ENCODE measurements around the gene AIP. TPM values are rescaled to one million over a fixed set of nuclear protein-coding genes. Genes with fewer than 3 reads are reported as not detected.

AIP gene
- total and polyA plus RNA-seq, 9 of the 15 experiments (the other 6 are each of a cell fraction or from before 2014, with no cell fraction given), result 5.2 to 92.5 (median 52.7) TPM

DNA sequence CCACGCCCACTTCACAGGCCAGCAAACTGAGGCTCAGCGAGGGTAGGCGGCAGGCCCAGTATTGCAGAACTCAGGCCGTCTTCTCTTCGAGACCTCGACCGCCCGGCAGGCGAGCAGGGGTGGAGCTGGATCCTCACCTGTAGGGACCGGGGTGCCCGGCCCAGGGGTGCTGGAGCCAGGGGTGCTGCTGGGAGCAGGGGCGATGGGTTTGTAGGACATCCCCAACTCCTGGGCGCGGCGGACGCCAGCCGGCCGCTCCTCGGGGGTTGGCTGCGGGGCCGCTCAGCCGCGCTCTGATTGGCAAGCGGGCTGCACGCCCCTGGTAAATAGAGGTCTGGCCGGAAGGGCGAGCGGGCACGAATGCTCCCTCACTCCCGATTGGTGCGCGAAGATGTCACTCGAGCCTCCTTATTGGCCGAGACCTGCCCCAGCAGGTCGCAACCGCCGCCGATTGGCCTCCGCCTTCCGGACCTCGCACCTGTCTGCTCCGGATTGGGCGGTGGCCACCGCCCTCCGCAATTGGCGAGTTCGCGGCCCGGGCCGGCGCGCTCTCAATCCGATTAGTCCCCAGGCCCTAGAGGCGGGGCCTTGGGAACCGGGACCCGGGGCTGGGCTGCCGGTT is 25.1 kb downstream of the AIP start, which contains the start of gene CDK2AP2:
Gene CDK2AP2 (minus strand): TSS at position 299 of the 622 bp plus-strand sequence. CDS start 80 bp downstream, at position 219.
- in situ Hi-C loops (cut with MboI) (no loop called here), intact Hi-C loops (cut with micrococcal nuclease) (loop anchor here (2.0 to 5.0 kb wide), 5 partner anchors 36 to 151 kb away; partner anchors contain the start of genes GSTP1, PPP1CA and RPS6KB2)
- BruUV-seq (replicated peaks), result no TSS peak
- DNase-seq (ENCODE audit: extremely low read depth in 1 of 4, low spot score in 3 of 4) (peak; percentile 97 to 100 (median 98)), FAIRE-seq (peak; percentile 96), ATAC-seq (peak; percentile 91)
- ChIA-PET POLR2A (interaction anchor here (0.6 to 1.2 kb wide), 3 partner anchors 74 to 107 kb away, joined by 3 to 6 read pairs (median 4); partner anchors contain the start of gene PPP1CA), CTCF (ENCODE audit: low intra/inter-chr PET ratio) (interaction anchor here (0.9 kb wide), 1 partner anchor 154 kb away, joined by 4 read pairs; the partner anchor contains the start of gene POLD4)
- peak within 1 kb of the TSS; percentile 87 to 99 for H3K9ac ChIP-seq (ENCODE audit: insufficient read depth in 1 of 2, low read depth in 2 of 2, low read length in 2 of 2)
- WGBS (ENCODE audit: insufficient coverage, low coverage, missing lambda C conversion rate), result under 1% methylated on average over 52 of the region's 57 CpGs
- H3K4me1 ChIP-seq (replicated peaks in 1 of 2; ENCODE audit: control insufficient read depth in 2 of 2, insufficient read depth in 2 of 2, low read length in 2 of 2), result peaks cover 28 to 60% of the 10 kb centered on the region in 2 experiments
- peaks cover 33% of the 10 kb centered on the region for H3K79me2 ChIP-seq (ENCODE audit: control insufficient read depth, insufficient read depth, low read length)
- H3K36me3 ChIP-seq (ENCODE audit: control insufficient read depth, insufficient read depth, low read length), result peaks cover 12% of the 10 kb centered on the region; the same call in 2 of the 3 replicates
- H3K27ac ChIP-seq (ENCODE audit: extremely low read depth, low read depth, low read length), result peak within 1 kb of the TSS; percentile 92
- H4K20me1 ChIP-seq (replicated peaks; ENCODE audit: control insufficient read depth, insufficient read depth, low read length), result no peaks in the 10 kb centered on the region
- H3K9me1 ChIP-seq (ENCODE audit: control insufficient read depth, insufficient read depth, low read length), result no peaks in the 10 kb centered on the region
- H3K4me3 ChIP-seq, result peak within 1 kb of the TSS; percentile 79
- peak within 1 kb of the TSS; percentile 98 for H3K4me2 ChIP-seq (ENCODE audit: insufficient read depth, low read length)
- H2AFZ ChIP-seq (ENCODE audit: low read depth, low read length), result peak within 1 kb of the TSS; percentile 97
- H3K9me3 ChIP-seq (replicated peaks; ENCODE audit: control insufficient read depth, insufficient read depth, low read depth, low read length), result no peaks in the 10 kb centered on the region
- H3K27me3 ChIP-seq (ENCODE audit: control insufficient read depth in 2 of 2, insufficient read depth in 2 of 2, low read length in 2 of 2), result no peaks in the 10 kb centered on the region
- peak; percentile 46 for TF ChIP-seq PCBP1 (IDR thresholded peaks at IDR 0.05; ENCODE audit: low read depth, low read length, poor library complexity, severe bottlenecking)
- peak; percentile 99 for TF ChIP-seq SMARCA5 (IDR thresholded peaks at IDR 0.05)
- TF ChIP-seq ZNF239 (CRISPR knock-in tag; IDR thresholded peaks at IDR 0.05), result no peak
- TF ChIP-seq, protein P1, sequence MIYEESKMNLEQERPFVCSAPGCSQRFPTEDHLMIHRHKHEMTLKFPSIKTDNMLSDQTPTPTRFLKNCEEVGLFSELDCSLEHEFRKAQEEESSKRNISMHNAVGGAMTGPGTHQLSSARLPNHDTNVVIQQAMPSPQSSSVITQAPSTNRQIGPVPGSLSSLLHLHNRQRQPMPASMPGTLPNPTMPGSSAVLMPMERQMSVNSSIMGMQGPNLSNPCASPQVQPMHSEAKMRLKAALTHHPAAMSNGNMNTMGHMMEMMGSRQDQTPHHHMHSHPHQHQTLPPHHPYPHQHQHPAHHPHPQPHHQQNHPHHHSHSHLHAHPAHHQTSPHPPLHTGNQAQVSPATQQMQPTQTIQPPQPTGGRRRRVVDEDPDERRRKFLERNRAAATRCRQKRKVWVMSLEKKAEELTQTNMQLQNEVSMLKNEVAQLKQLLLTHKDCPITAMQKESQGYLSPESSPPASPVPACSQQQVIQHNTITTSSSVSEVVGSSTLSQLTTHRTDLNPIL (CRISPR knock-in tag; IDR thresholded peaks at IDR 0.05), result no peak
- TF ChIP-seq, protein P2, sequence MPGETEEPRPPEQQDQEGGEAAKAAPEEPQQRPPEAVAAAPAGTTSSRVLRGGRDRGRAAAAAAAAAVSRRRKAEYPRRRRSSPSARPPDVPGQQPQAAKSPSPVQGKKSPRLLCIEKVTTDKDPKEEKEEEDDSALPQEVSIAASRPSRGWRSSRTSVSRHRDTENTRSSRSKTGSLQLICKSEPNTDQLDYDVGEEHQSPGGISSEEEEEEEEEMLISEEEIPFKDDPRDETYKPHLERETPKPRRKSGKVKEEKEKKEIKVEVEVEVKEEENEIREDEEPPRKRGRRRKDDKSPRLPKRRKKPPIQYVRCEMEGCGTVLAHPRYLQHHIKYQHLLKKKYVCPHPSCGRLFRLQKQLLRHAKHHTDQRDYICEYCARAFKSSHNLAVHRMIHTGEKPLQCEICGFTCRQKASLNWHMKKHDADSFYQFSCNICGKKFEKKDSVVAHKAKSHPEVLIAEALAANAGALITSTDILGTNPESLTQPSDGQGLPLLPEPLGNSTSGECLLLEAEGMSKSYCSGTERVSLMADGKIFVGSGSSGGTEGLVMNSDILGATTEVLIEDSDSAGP (CRISPR knock-in tag; IDR thresholded peaks at IDR 0.05), result no peak
- TF ChIP-seq, protein P3, sequence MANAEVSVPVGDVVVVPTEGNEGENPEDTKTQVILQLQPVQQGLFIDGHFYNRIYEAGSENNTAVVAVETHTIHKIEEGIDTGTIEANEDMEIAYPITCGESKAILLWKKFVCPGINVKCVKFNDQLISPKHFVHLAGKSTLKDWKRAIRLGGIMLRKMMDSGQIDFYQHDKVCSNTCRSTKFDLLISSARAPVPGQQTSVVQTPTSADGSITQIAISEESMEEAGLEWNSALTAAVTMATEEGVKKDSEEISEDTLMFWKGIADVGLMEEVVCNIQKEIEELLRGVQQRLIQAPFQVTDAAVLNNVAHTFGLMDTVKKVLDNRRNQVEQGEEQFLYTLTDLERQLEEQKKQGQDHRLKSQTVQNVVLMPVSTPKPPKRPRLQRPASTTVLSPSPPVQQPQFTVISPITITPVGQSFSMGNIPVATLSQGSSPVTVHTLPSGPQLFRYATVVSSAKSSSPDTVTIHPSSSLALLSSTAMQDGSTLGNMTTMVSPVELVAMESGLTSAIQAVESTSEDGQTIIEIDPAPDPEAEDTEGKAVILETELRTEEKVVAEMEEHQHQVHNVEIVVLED (CRISPR knock-in tag; IDR thresholded peaks at IDR 0.05), result no peak
- TF ChIP-seq KLF16 (IDR thresholded peaks at IDR 0.05), result no peak
- peak; percentile 22 to 57; a peak in 1 of 4 replicates for TF ChIP-seq FOXA3 (CRISPR knock-in tag; conservative IDR thresholded peaks at IDR 0.05 in 1 of 2, IDR thresholded peaks at IDR 0.05 in 1 of 2)
- TF ChIP-seq MTA1 (IDR thresholded peaks at IDR 0.05; ENCODE audit: borderline replicate concordance), result no peak
- no peak for TF ChIP-seq POLR2AphosphoS5 (IDR thresholded peaks at IDR 0.05; ENCODE audit: control insufficient read depth, insufficient read depth, low read depth, low read length)
- TF ChIP-seq ZNF589 (CRISPR knock-in tag; IDR thresholded peaks at IDR 0.05; ENCODE audit: low read depth), result peak; percentile 74; the same call in 1 of the 2 replicates
- TF ChIP-seq E2F3 (CRISPR knock-in tag; IDR thresholded peaks at IDR 0.05), result 0 out of 2 replicates have a peak, but pooled peaks have one; percentile 20
- no peak for TF ChIP-seq ZBED1 (IDR thresholded peaks at IDR 0.05)
- TF ChIP-seq, protein P4, sequence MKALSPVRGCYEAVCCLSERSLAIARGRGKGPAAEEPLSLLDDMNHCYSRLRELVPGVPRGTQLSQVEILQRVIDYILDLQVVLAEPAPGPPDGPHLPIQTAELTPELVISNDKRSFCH (CRISPR knock-in tag; IDR thresholded peaks at IDR 0.05), result no peak
- TF ChIP-seq, protein P4 (tag; IDR thresholded peaks at IDR 0.05), result peak; percentile 60; the same call in 1 of the 2 replicates

All from K562 (cell line).